CD4-positive, alpha-beta T cell treated with Interleukin-2 at 100 ng/mL for 4 hours (primary cell): ENCODE measurements around the gene EXOSC2.

Experiments
- DNase-seq: peaks from one replicate; pipeline ENCODE4 v3.0.0-alpha.2; 2020; ENCODE audit warnings: low spot score

The EXOSC2 gene

DNA sequence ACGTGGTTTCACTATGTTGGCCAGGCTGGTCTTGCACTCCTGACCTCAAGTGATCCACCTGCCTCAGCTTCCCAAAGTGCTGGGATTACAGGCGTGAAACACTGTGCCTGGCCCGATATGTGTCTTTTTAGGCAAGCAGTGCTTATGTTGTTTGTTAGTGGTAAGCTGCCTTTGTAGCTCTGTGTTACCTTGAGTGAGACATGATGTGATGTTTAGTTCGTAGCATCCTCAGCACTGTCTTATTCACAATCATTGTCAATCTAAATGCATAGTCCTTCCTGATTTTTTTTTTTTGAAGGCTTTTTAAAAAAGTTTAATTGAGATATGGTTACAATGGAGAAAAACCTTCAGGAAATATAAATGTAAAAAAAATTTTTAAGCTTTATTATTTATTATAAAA is 45.5 kb downstream of the EXOSC2 start:
- DNase-seq, result no peak

DNA sequence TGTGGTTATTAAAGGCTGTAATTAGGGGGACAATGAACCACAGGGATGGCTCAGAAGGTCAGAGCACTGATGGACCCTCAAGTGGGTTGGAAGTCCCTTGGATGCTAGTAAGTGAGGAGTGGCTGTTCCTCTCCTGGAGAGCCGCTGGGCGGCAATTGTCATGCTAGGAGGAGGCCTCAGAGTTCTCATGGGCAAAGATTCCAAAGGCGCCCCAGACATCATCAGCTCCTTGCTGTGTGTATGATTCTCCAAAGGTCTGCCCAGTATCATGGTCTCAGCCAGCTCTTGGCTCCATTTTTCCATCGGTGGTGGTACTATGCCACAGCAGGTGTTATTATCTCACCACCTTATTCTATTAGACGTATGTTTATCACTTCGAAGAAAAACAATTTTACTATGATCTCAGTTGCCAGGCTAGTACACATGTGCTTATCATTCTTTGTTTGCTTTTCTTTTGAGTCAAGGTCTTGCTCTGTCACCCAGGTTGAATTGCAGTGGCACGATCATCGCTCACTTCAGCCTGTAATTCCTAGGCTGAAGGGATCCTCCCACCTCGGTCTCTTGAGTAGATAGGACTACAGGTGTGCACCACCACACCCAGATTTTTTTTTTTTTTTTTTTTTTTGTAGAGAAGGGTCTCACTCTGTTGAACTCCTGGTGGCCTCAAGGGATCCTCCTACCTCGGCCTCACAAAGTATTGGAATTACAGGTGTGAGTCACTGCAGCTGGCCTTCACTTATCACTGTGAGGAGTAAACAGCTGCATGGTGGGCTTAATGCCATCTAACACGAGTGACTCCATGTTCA is 46.8 kb downstream of the EXOSC2 start:
- DNase-seq, result no peak

DNA sequence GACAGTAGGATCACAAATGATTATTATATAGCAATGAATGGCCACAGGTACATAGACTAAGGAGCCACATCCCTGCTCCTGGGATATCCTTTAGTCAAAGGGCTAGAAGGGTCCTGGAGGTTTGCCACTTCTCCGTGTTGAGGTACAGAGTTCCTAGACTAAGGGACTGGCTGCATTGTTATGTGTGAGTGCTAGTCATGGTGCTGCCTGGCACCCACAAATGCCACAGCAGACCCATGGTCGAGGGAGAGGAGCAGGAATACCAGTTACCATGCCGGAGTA is 47.4 kb downstream of the EXOSC2 start:
- DNase-seq, result no peak

GRCh38 chr9:130741831-130742449 is 48.4 kb downstream of the EXOSC2 start:
- no peak for DNase-seq

DNA sequence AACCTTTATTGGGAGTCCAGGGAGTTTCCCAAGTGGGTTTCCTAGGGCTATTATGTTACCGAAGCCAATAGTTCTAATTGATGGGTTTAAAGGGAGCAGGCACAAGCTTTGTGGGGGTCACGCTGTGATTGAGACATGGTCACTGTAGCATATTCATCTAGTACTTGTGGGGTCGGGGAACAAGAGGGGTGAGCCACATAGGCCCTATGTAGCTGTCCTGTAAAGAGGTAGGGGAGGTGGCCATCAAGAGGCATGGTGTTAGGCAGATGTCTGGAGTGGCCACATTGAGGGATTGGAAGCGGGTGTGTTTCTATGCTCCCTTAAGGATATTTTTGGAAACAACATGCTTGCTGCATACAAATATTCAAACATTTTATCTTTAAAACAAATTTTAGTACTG is 50.1 kb downstream of the EXOSC2 start:
- DNase-seq, result no peak

DNA sequence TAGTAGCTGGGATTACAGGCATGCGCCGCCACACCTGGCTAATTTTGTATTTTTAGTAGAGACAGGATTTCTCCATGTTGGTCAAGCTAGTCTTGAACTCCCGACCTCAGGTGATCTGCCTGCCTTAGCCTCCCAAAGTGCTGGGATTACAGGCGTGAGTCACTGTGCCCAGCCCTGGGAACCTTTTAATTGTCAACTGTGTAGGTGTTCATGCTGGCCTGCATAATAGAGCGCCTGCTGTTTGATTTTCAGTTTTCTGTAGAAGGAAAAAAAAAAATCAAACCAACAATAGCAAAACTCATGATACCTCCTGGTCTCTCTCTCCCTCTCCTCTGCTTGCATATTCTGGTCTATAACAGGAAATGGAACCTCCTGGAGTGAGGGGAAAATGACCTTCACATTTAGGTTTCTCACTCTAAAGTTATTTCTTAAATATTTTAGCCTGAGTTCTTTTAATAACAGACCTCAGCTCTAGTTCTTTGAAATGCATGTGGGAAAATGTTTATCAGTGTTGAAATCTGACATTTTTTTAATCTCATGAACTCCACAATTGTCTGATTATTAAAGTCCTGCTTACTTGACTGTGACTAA is 51.7 kb downstream of the EXOSC2 start:
- DNase-seq, result no peak

GRCh38 chr9:130745829-130746228 is 52.2 kb downstream of the EXOSC2 start:
- DNase-seq, result no peak

DNA sequence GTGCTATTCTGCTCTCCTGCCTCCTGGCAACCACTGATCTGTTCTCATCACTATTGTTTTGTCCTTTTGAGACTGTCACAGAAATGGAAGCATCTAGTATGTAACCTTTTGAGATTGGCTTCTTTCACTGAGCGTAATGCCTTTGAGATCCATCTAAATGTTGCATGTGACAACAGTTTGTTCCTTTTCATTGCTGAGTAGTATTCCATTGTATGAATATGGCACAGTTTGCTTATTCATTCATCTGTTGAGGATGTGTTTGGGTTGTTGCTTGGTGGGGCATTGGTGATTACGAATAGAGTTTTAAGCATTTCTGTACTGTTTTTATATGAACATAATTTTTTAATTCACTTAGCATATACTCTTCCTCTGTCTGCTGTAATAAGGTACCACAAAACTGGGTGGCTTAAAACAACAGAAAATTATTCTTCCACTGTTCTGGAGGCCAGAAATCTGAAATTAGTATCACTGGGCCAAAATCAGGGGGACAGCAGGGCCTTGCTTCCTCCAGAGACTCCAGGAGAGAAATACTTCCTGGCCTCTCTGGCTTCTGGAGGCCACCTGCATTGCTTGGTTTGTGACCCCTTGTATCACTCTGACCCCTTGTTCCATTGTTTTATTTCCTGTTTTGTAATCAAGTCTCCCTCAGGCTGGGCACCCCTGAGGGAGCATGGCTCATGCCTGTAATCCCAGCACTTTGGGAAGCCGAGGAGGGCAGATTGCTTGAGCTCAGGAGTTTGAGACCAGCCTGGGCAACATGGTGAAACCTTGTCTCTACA is 53.0 kb downstream of the EXOSC2 start:
- no peak for DNase-seq

DNA sequence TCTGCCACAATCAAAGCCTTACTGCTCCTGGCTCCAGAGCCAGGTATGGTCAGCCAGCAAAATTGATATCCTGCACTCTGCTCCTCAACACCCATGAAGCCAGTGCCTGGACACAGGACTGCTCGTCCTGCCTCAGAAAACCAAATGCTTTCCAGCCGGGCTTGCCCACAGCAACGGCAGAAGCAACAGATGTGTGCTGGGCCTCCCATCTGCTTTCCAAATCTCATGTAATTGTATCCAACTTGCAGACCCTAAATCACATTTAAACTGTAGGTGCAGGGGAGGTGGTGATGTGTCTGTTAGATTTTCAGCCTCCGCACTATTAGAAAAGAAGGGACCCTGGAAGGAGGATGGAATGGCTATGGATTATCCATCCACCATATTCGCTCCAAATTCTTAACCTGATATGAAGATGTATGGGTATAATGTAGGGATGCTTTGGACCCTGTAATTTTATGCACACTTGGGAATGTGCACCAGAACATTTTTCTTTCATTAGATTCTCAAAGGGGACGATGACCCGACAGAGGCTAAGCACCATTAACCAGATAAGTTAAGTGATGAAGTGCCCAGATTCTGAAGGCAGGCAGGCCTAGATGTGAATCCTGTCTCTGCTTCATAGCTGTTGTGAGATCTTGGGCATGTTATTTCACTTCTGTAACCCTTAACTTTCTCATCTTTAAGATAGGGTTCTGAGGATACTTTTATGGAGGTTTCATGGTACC is 58.2 kb downstream of the EXOSC2 start:
- no peak for DNase-seq
